Effector CD4-positive, alpha-beta T cell (primary cell): ENCODE results near the gene RC3H2.

Experiments used
- DNase-seq: peaks from one replicate; pipeline ENCODE4 v3.0.0-alpha.2; 2020

RC3H2 gene

GRCh38 chr9:122797316-122798063, 107.7 kb downstream of the RC3H2 start:
- DNase-seq: no peak
